HG03280 (cell line): ENCODE results near the gene PLET1.
A peak's percentile ranks its signal among the peaks of the same experiment; 100 is the strongest.

Source experiments
- ATAC-seq: cut with Tn5 transposase; IDR thresholded peaks from one replicate; pipeline ENCODE4 v1.9.1; 2021; ENCODE audit warnings: mild to moderate bottlenecking, moderate library complexity; ENCODE audit not compliant: unreplicated experiment

PLET1 gene

GRCh38 chr11:112248201-112248600 is 12.5 kb downstream of the PLET1 start:
- no peak for ATAC-seq

GRCh38 chr11:112247201-112247600 is 13.5 kb downstream of the PLET1 start:
- ATAC-seq = no peak

- no peak for ATAC-seq
These were observed 19.2 kb downstream of the PLET1 start for GRCh38 chr11:112241486-112241885.

- no peak for ATAC-seq
These were observed 22.6 kb downstream of the PLET1 start for GRCh38 chr11:112238041-112238440.

- no peak for ATAC-seq
These were observed 23.2 kb downstream of the PLET1 start for GRCh38 chr11:112237451-112237850.

- ATAC-seq = no peak
These were observed 24.8 kb downstream of the PLET1 start for GRCh38 chr11:112235750-112236390.

GRCh38 chr11:112231952-112232351 is 28.7 kb downstream of the PLET1 start:
- no peak for ATAC-seq

- ATAC-seq = no peak
These were observed 30.8 kb downstream of the PLET1 start for GRCh38 chr11:112229746-112230433.

- no peak for ATAC-seq
These were observed 31.5 kb downstream of the PLET1 start for GRCh38 chr11:112229159-112229558.

- no peak for ATAC-seq
These were observed 32.0 kb downstream of the PLET1 start for GRCh38 chr11:112228706-112229105.

GRCh38 chr11:112227471-112227870 is 33.2 kb downstream of the PLET1 start:
- ATAC-seq = no peak

- ATAC-seq = peak; percentile 45
These were observed 33.7 kb downstream of the PLET1 start for GRCh38 chr11:112226831-112227401.

GRCh38 chr11:112226062-112226830 is 34.4 kb downstream of the PLET1 start, which contains the start of gene PTS:
Gene PTS, plus strand, starts transcription at chr11:112226428. Its CDS starts 16 bp downstream, at chr11:112226444.
- ATAC-seq = peak; percentile 98

- no peak for ATAC-seq
These were observed 35.0 kb downstream of the PLET1 start for GRCh38 chr11:112225753-112226061.

- ATAC-seq = no peak
These were observed 36.7 kb downstream of the PLET1 start for GRCh38 chr11:112223754-112224532.

GRCh38 chr11:112223121-112223520 is 37.5 kb downstream of the PLET1 start:
- ATAC-seq = no peak

- no peak for ATAC-seq
These were observed 38.4 kb downstream of the PLET1 start for GRCh38 chr11:112222303-112222702.

GRCh38 chr11:112221274-112221835 is 39.3 kb downstream of the PLET1 start:
- no peak for ATAC-seq

- ATAC-seq = peak; percentile 95
These were observed 41.0 kb downstream of the PLET1 start for GRCh38 chr11:112219476-112220232.
